Coronary artery (tissue), 2 donors: Measurements from ENCODE around the gene OPHN1.

Source experiments
- DNase-seq: peaks from one replicate; pipeline ENCODE4 v3.0.0-alpha.2; 2017; ENCODE audit warnings: low spot score
- H3K27ac ChIP-seq, 2 donors: fragments of 200-600 bp; sonication (generic); one replicate each; pipeline ENCODE4 v1.5.1; 2016 to 2019
- H3K4me3 ChIP-seq: fragments of 200-600 bp; sonication (generic); 2 replicates; pipeline ENCODE4 v1.5.1; 2016; ENCODE audit warnings: mild to moderate bottlenecking, moderate library complexity
- CTCF ChIP-seq: fragments of 200-600 bp; sonication (generic); IDR thresholded peaks from one replicate; pipeline ENCODE4 v1.5.1; 2019; ENCODE audit warnings: antibody characterized with exemption

Gene OPHN1

GRCh38 chrX:68372665-68373064, 60.6 kb downstream of the OPHN1 start:
- no peak for TF ChIP-seq CTCF
- DNase-seq: no peak
- Histone ChIP-seq H3K27ac (no peak overlapping the region), H3K4me3 (no peak overlapping the region)

GRCh38 chrX:68369559-68369958, 63.7 kb downstream of the OPHN1 start:
- TF ChIP-seq CTCF: no peak
- Histone ChIP-seq H3K27ac (no peak overlapping the region), H3K4me3 (no peak overlapping the region)
- no peak for DNase-seq

GRCh38 chrX:68365341-68365740, 68.0 kb downstream of the OPHN1 start:
- TF ChIP-seq CTCF: no peak
- Histone ChIP-seq H3K4me3 (no peak overlapping the region), H3K27ac (no peak overlapping the region)
- DNase-seq: no peak

- no peak for DNase-seq
- no peak for TF ChIP-seq CTCF
- no peak overlapping the region for H3K27ac ChIP-seq
- no peak overlapping the region for H3K4me3 ChIP-seq
These were observed 69.3 kb downstream of the OPHN1 start for GRCh38 chrX:68363984-68364383.

- TF ChIP-seq CTCF: no peak
- no peak overlapping the region for H3K4me3 ChIP-seq
- DNase-seq: no peak
- no peak overlapping the region for H3K27ac ChIP-seq
These were observed 74.6 kb downstream of the OPHN1 start for GRCh38 chrX:68358679-68359078.

GRCh38 chrX:68355629-68355920, 77.7 kb downstream of the OPHN1 start:
- H3K4me3 ChIP-seq: no peak overlapping the region
- no peak overlapping the region for H3K27ac ChIP-seq
- TF ChIP-seq CTCF: no peak
- DNase-seq: no peak

GRCh38 chrX:68354879-68355628, 78.2 kb downstream of the OPHN1 start:
- H3K4me3 ChIP-seq: no peak overlapping the region
- no peak for TF ChIP-seq CTCF
- no peak overlapping the region for H3K27ac ChIP-seq
- DNase-seq: no peak
